Measurements from ENCODE around the gene RASL10B. TPM values are rescaled to one million over a fixed set of nuclear protein-coding genes. Genes with fewer than 3 reads are reported as not detected.
"Not testable (repeated sequence)": the region's sequence is repeated elsewhere in the genome, so short reads cannot be mapped to it uniquely, and the experiment has no call there.

The RASL10B gene
- total and polyA plus RNA-seq, 10 donors, result 0.09 to 0.74 (median 0.29) TPM; not detected in 1

- DNase-seq, result no peak
- TF ChIP-seq CTCF (IDR thresholded peaks at IDR 0.05 in 8 of 11, conservative IDR thresholded peaks at IDR 0.05 in 3 of 11) (no peak), POLR2A (IDR thresholded peaks at IDR 0.05) (no peak), POLR2AphosphoS5 (IDR thresholded peaks at IDR 0.05) (no peak)
- 84 to 96% (median 87%) methylated on average over 6 of the region's 6 CpGs for WGBS, 5 donors
These were observed 31.3 kb upstream of the RASL10B start for GRCh38 chr17:35700150-35700549.

GRCh38 chr17:35701491-35701890, 29.9 kb upstream of the RASL10B start:
- TF ChIP-seq POLR2AphosphoS5 (IDR thresholded peaks at IDR 0.05), result no peak
- TF ChIP-seq CTCF (IDR thresholded peaks at IDR 0.05 in 8 of 11, conservative IDR thresholded peaks at IDR 0.05 in 3 of 11), result no peak
- TF ChIP-seq POLR2A (IDR thresholded peaks at IDR 0.05), result no peak
- Histone ChIP-seq H3K27ac (no peak overlapping the region), H3K36me3 (peaks cover 0 to 68% (median 10%) of the 10 kb centered on the region in 6 donors), H3K27me3 (replicated peaks in 1 of 7) (no peaks in the 10 kb centered on the region), H3K4me1 (peaks cover 0 to 5% (median 0%) of the 10 kb centered on the region in 6 donors), H3K9me3 (no peaks in the 10 kb centered on the region), H3K4me3 (no peak overlapping the region)
- WGBS, 5 donors, result 86 to 97% (median 91%) methylated on average over 5 of the region's 5 CpGs
- intact Hi-C loops (cut with DNase I; ENCODE audit: low total_unique reads), result no loop called here
- no peak for DNase-seq

More at GRCh38 chr17:35700150-35700549, 31.3 kb upstream of the RASL10B start:
- Histone ChIP-seq H3K36me3 (peaks cover 0 to 75% (median 18%) of the 10 kb centered on the region in 6 donors), H3K27ac (no peak overlapping the region), H3K4me3 (no peak overlapping the region), H3K4me1 (peaks cover 0 to 5% (median 0%) of the 10 kb centered on the region in 6 donors), H3K27me3 (replicated peaks in 1 of 7) (no peaks in the 10 kb centered on the region), H3K9me3 (no peaks in the 10 kb centered on the region)
- intact Hi-C loops (cut with DNase I; ENCODE audit: low total_unique reads), result no loop called here

DNA sequence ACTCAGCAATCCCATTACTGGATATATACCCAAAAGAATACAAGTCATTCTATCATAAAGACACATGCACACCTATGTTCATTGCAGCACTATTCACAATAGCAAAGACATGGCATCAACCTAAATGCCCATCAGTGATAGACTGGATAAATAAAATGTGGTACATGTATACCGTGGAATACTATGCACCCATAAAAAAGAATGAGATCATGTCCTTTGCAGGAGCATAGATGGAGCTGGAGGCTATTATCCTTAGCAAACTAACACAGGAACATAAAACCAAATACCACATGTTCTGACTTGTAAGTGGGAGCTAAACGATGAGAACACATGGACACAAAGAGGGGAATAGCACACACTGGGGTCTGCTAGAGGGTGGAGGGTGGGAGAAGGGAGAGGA, 28.1 kb upstream of the RASL10B start:
- H3K27me3 ChIP-seq (replicated peaks in 1 of 7); H3K9me3 ChIP-seq; H3K4me3 ChIP-seq; DNase-seq; intact Hi-C loops (cut with DNase I; ENCODE audit: low total_unique reads); H3K27ac ChIP-seq: not testable (repeated sequence)
- H3K36me3 ChIP-seq, result peaks cover 0 to 54% (median 4%) of the 10 kb centered on the region in 6 donors
- 97 to 100% (median 97%) methylated on average over 2 of the region's 2 CpGs for WGBS, 5 donors
- H3K4me1 ChIP-seq, result peaks cover 0 to 12% (median 8%) of the 10 kb centered on the region in 6 donors

DNA sequence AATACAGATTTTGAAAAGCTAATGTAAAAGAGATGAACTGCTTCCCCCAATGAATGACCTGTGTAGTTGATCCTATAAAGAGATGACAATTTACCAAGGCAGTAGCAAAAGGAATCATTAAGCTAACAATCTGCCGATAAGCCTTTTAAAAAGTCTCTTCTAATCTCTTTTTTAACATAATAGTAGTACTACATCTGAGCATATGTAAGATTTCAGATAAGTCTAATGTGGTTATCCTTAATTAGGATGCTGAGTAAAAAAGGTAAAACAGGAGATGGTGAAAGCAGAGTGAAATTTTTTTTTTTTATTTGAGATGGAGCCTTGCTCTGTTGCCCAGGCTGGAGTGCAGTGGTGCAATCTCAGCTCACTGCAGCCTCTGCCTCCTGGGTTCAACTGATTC, 26.2 kb upstream of the RASL10B start:
- 89 to 95% (median 95%) methylated on average over 1 of the region's 1 CpG for WGBS, 5 donors
- TF ChIP-seq CTCF (IDR thresholded peaks at IDR 0.05 in 8 of 11, conservative IDR thresholded peaks at IDR 0.05 in 3 of 11) (no peak), POLR2A (IDR thresholded peaks at IDR 0.05) (no peak), POLR2AphosphoS5 (IDR thresholded peaks at IDR 0.05) (no peak)
- peaks cover 0 to 30% (median 19%) of the 10 kb centered on the region in 6 donors for H3K4me1 ChIP-seq
- no peak overlapping the region for H3K27ac ChIP-seq
- intact Hi-C loops (cut with DNase I; ENCODE audit: low total_unique reads), result no loop called here
- H3K27me3 ChIP-seq (replicated peaks in 1 of 7), result no peaks in the 10 kb centered on the region
- no peaks in the 10 kb centered on the region for H3K9me3 ChIP-seq
- H3K36me3 ChIP-seq, result peaks cover 0 to 56% (median 11%) of the 10 kb centered on the region in 6 donors
- H3K4me3 ChIP-seq, result no peak overlapping the region
- no peak for DNase-seq

- no peak overlapping the region for H3K4me3 ChIP-seq
- peaks cover 0 to 56% (median 16%) of the 10 kb centered on the region in 6 donors for H3K36me3 ChIP-seq
- H3K4me1 ChIP-seq, result peaks cover 0 to 30% (median 19%) of the 10 kb centered on the region in 6 donors
- H3K27me3 ChIP-seq (replicated peaks in 1 of 7), result no peaks in the 10 kb centered on the region
- no peak for TF ChIP-seq CTCF (IDR thresholded peaks at IDR 0.05 in 8 of 11, conservative IDR thresholded peaks at IDR 0.05 in 3 of 11)
- TF ChIP-seq POLR2A (IDR thresholded peaks at IDR 0.05), result no peak
- TF ChIP-seq POLR2AphosphoS5 (IDR thresholded peaks at IDR 0.05), result no peak
- intact Hi-C loops (cut with DNase I; ENCODE audit: low total_unique reads), result no loop called here
- H3K9me3 ChIP-seq, result no peaks in the 10 kb centered on the region
- no peak overlapping the region for H3K27ac ChIP-seq
- no peak for DNase-seq
- WGBS, 5 donors, result 69 to 93% (median 81%) methylated on average over 5 of the region's 5 CpGs
These were observed 25.7 kb upstream of the RASL10B start for GRCh38 chr17:35705705-35706104.
